GM12874 (cell line): ENCODE data around the gene TAF9B.

ENCODE experiments used
- CTCF ChIP-seq: IDR thresholded peaks from 2 replicates; pipeline ENCODE4 v1.5.1; 2011; ENCODE audit warnings: low read depth, mild to moderate bottlenecking, control low read depth, low read length, moderate library complexity; ENCODE audit not compliant: insufficient read depth

The TAF9B gene

GRCh38 chrX:78139160-78140123 is at the start of gene TAF9B:
TAF9B (minus strand) TSS chrX:78139650; CDS start chrX:78139611, 39 bp downstream.
- no peak for TF ChIP-seq CTCF

GRCh38 chrX:78182881-78183280 is 43.4 kb upstream of the TAF9B start:
- no peak for TF ChIP-seq CTCF

GRCh38 chrX:78181307-78181706 is 41.9 kb upstream of the TAF9B start:
- TF ChIP-seq CTCF = no peak

- TF ChIP-seq CTCF = no peak
Observed at GRCh38 chrX:78168065-78168464, 28.6 kb upstream of the TAF9B start.

GRCh38 chrX:78165425-78165824 is 26.0 kb upstream of the TAF9B start:
- no peak for TF ChIP-seq CTCF

GRCh38 chrX:78140206-78140605 is 756 bp upstream of the TAF9B start:
- TF ChIP-seq CTCF = no peak

- no peak for TF ChIP-seq CTCF
Observed at GRCh38 chrX:78133238-78133960, 6.1 kb downstream of the TAF9B start.
